HepG2 (cell line): Measurements from ENCODE around the gene HAUS7. TPM values are rescaled to one million over a fixed set of nuclear protein-coding genes. Genes with fewer than 3 reads are reported as not detected.

ENCODE experiments used
- ATAC-seq: fragments of 200-7000 bp; cut with Tn5 transposase; 3 replicates; pipeline ENCODE4 v1.9.1; 2020; ENCODE audit warnings: mild to moderate bottlenecking, moderate library complexity
- BruUV-seq: library from RNA; stranded (reverse); fragments of 400-500 nt; replicated peaks from 2 replicates; lab custom pipeline; 2021; lab: Mats Ljungman, UMichigan
- CTCF ChIA-PET: fragments of 300-600 bp; formaldehyde crosslinking; extraction: SDS; loops from one replicate; lab custom pipeline; 2021; ENCODE audit warnings: low total read pairs, inconsistent platforms, low intra/inter-chr PET ratio; lab: Yijun Ruan, JAX
- POLR2A ChIA-PET: fragments of 350-600 bp; sonication (Branson Sonifier 250); formaldehyde crosslinking; loops from one replicate; lab custom pipeline; 2020; ENCODE audit warnings: antibody characterized with exemption, inconsistent platforms; lab: Yijun Ruan, JAX
- DNase-seq: peaks from one replicate; pipeline ENCODE4 v3.0.0-alpha.2; 2015; ENCODE audit warnings: low spot score
- FAIRE-seq: peaks from 3 replicates; lab custom pipeline; 2011; peaks lifted over from hg19 to GRCh38; lab: Jason Lieb, UNC
- H2AFZ ChIP-seq: one replicate; pipeline ENCODE4 v1.6.1; 2011; ENCODE audit warnings: low read length, inconsistent platforms
- H3K27ac ChIP-seq: fragments of 300-600 bp; 3 replicates; pipeline ENCODE4 v1.8.0; 2011; ENCODE audit warnings: mixed run types, mild to moderate bottlenecking, mixed read lengths, low read length, inconsistent platforms; ENCODE audit not compliant: insufficient read depth; ENCODE audit errors: extremely low read length
- H3K27me3 ChIP-seq, 2 experiments: fragments of 200-600 bp in 1 of 2; 2 replicates in 1 of 2; 3 replicates in 1 of 2; pipeline versions ENCODE4 v1.6.0 to v1.8.0; 2011; ENCODE audit warnings: low read length in 2 of 2, mild to moderate bottlenecking in 2 of 2, moderate library complexity in 2 of 2, inconsistent platforms in 1 of 2; ENCODE audit not compliant: insufficient read depth in 2 of 2, control insufficient read depth in 1 of 2
- H3K36me3 ChIP-seq, 2 experiments: fragments of 200-600 bp in 1 of 2; replicated peaks in 1 of 2; 2 replicates in 1 of 2; 3 replicates in 1 of 2; pipeline versions ENCODE4 v1.5.1 to v1.8.0; 2011; ENCODE audit warnings: low read length in 2 of 2, inconsistent platforms in 1 of 2; ENCODE audit not compliant: insufficient read depth in 2 of 2, control insufficient read depth in 1 of 2
- H3K4me1 ChIP-seq: 2 replicates; pipeline ENCODE4 v1.5.1; 2012; ENCODE audit warnings: low read length, inconsistent platforms; ENCODE audit not compliant: insufficient read depth
- H3K4me2 ChIP-seq: 2 replicates; pipeline ENCODE4 v1.6.0; 2011; ENCODE audit warnings: low read depth, low read length, inconsistent platforms
- H3K4me3 ChIP-seq, 3 experiments: fragments of 200-600 bp in 1 of 3; sonication (generic), shearing (Covaris generic) in 1 of 3; replicated peaks in 1 of 3; 2 replicates each; pipeline ENCODE4 v1.5.1; 2011 to 2016; ENCODE audit warnings: low read length in 3 of 3, inconsistent platforms in 2 of 3, low read depth in 2 of 3, mild to moderate bottlenecking in 2 of 3, control low read depth in 1 of 3, mixed read lengths in 1 of 3; ENCODE audit not compliant: insufficient read depth in 1 of 3
- H3K79me2 ChIP-seq: one replicate; pipeline ENCODE4 v1.6.1; 2011; ENCODE audit warnings: low read length, inconsistent platforms; ENCODE audit not compliant: insufficient read depth
- H3K9ac ChIP-seq: 2 replicates; pipeline ENCODE4 v1.6.0; 2011; ENCODE audit warnings: mild to moderate bottlenecking, low read depth, low read length, inconsistent platforms; ENCODE audit not compliant: insufficient read depth
- H3K9me3 ChIP-seq: 2 replicates; pipeline ENCODE4 v1.5.1; 2012; ENCODE audit warnings: mild to moderate bottlenecking, low read length
- H4K20me1 ChIP-seq: 2 replicates; pipeline ENCODE4 v1.6.0; 2011; ENCODE audit warnings: inconsistent platforms, mild to moderate bottlenecking, low read length, moderate library complexity; ENCODE audit not compliant: insufficient read depth
- ATAD3A ChIP-seq: sonication (generic); formaldehyde crosslinking; IDR thresholded peaks from 2 replicates; pipeline ENCODE4 v1.4.0; 2020; ENCODE audit warnings: missing genetic modification reagents
- CCAR2 ChIP-seq: fragments of 200-400 bp; formaldehyde crosslinking; optimal IDR thresholded peaks from 2 replicates; pipeline ENCODE3; 2018; ENCODE audit warnings: low read depth, mild to moderate bottlenecking, low read length, moderate library complexity
- HNRNPK ChIP-seq: fragments of 200-400 bp; formaldehyde crosslinking; IDR thresholded peaks from 2 replicates; pipeline ENCODE4 v1.6.1; 2018; ENCODE audit warnings: low read length, low read depth, moderate library complexity, mild to moderate bottlenecking; ENCODE audit not compliant: poor library complexity, severe bottlenecking
- KLF11 ChIP-seq: IDR thresholded peaks from 2 replicates; pipeline ENCODE4 v1.6.1; 2016; ENCODE audit warnings: missing compliant biosample characterization
- ZFAT ChIP-seq: sonication (generic); formaldehyde crosslinking; conservative IDR thresholded peaks from 2 replicates; pipeline ENCODE4 v1.8.1; 2023; ENCODE audit warnings: missing genetic modification reagents, inconsistent platforms
- ZNF282 ChIP-seq: fragments of 450-650 bp; IDR thresholded peaks from 2 replicates; pipeline ENCODE4 v1.6.1; 2018; ENCODE audit not compliant: partially characterized antibody
- ZNF780A ChIP-seq: sonication (generic); formaldehyde crosslinking; IDR thresholded peaks from 2 replicates; pipeline ENCODE4 v1.8.0; 2022; ENCODE audit warnings: mild to moderate bottlenecking, missing genetic modification reagents, moderate library complexity
- ZNF790 ChIP-seq: sonication (generic); formaldehyde crosslinking; IDR thresholded peaks from 2 replicates; pipeline ENCODE4 v1.8.0; 2022; ENCODE audit warnings: missing genetic modification reagents, mild to moderate bottlenecking, borderline replicate concordance
- WGBS: methylation state at CpG from one replicate; pipeline ENCODE4 v1.1.6; 2017; ENCODE audit warnings: low lambda C conversion rate; 5-methylcytosine and 5-hydroxymethylcytosine counted together
- in situ Hi-C: cut with HindIII; loops from 2 replicates; pipeline ENCODE4 v1.10.0; 2017; ENCODE audit warnings: low pct_unique_long_range_greater_than_20kb; ENCODE audit not compliant: extremely low pct_ligation_motif_present
- intact Hi-C: fragments of 100-400 bp; cut with micrococcal nuclease; formaldehyde crosslinking; loops from one replicate; pipeline ENCODE4 v1.10.0; 2022; ENCODE audit not compliant: unreplicated experiment
- polyA plus RNA-seq, 8 experiments: library from polyadenylated mRNA; depleted of rRNA in 3 of 8; stranded (reverse) in 7 of 8; unstranded in 1 of 8; fragments of >200 nt; fragmentation: Illumina TruSeq in 4 of 8; extraction: Trizol in 4 of 8; gene quantifications; 2 replicates each; pipeline versions ENCODE4 v1.2.1 to v1.2.3, GENCODE V29; 2011 to 2016; ENCODE audit warnings: low read depth in 4 of 8, missing spikeins in 1 of 8, mixed read lengths in 1 of 8; ENCODE audit not compliant: insufficient read depth in 1 of 8
- total RNA-seq, 5 experiments: library from RNA; depleted of rRNA; stranded (reverse); fragments of >200 nt; fragmentation: Illumina TruSeq; extraction: Trizol; gene quantifications; 2 replicates each; pipeline ENCODE4 v1.2.3, GENCODE V29; 2016; ENCODE audit warnings: low read depth in 1 of 5
- TF ChIP-seq, protein P1 (sequence below): sonication (generic); formaldehyde crosslinking; conservative IDR thresholded peaks from 2 replicates; pipeline ENCODE4 v1.4.0; 2020; ENCODE audit warnings: missing genetic modification reagents
- TF ChIP-seq, protein P2 (sequence below): sonication (generic); formaldehyde crosslinking; IDR thresholded peaks from 2 replicates; pipeline ENCODE4 v1.5.0; 2020; ENCODE audit warnings: mild to moderate bottlenecking, low read depth, missing genetic modification reagents, borderline replicate concordance
- TF ChIP-seq, protein P3 (sequence below): sonication (generic); formaldehyde crosslinking; conservative IDR thresholded peaks from 2 replicates; pipeline ENCODE4 v1.8.1; 2023; ENCODE audit warnings: missing genetic modification reagents

Gene HAUS7
- total and polyA plus RNA-seq, 2 of the 13 experiments (the other 11 are each of a cell fraction or from before 2014, with no cell fraction given), result 10.9 to 42.4 TPM

DNA sequence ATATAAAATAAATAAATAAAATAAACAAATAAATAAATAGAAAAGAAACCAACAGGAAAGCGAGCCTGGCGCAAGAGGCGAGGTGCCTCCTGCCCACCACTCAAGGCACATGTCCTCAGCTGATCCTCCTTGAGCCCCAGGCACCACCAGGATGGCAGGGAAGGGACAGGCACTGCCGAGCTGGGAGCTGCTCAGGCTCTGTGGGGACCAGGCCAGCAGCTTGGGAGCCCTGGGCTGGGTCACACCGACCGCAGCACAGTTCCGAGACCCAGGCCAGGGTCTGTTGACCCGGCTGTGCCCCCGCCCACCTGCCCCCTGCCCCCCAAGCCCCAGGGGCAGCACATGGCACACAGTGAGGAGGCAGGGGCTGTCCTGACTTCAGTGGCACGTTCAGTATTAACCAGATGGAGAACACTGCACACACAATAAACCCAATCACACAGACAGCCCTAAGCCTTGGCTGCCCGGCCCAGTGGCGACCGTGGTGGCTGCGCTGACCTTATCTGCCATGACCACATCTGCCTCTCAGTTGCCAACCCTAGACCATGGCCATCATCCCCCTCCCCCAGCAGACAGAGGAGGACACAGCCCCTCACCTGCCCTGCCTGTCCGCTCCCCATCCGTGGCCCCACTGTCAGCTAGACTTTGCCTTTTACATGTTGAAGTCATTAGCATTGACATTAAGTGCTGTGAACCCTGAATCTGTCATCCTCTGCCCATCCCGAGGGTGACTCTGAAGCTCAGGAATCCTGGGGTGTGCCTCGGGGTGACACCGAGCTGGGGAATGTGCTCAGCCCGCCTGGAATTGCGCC lies 21.6 kb downstream of the HAUS7 start (continued):
- TF ChIP-seq, protein P1, sequence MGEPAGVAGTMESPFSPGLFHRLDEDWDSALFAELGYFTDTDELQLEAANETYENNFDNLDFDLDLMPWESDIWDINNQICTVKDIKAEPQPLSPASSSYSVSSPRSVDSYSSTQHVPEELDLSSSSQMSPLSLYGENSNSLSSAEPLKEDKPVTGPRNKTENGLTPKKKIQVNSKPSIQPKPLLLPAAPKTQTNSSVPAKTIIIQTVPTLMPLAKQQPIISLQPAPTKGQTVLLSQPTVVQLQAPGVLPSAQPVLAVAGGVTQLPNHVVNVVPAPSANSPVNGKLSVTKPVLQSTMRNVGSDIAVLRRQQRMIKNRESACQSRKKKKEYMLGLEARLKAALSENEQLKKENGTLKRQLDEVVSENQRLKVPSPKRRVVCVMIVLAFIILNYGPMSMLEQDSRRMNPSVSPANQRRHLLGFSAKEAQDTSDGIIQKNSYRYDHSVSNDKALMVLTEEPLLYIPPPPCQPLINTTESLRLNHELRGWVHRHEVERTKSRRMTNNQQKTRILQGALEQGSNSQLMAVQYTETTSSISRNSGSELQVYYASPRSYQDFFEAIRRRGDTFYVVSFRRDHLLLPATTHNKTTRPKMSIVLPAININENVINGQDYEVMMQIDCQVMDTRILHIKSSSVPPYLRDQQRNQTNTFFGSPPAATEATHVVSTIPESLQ (CRISPR knock-in tag), result no peak
- no peak for TF ChIP-seq KLF11
- TF ChIP-seq ZFAT (CRISPR knock-in tag), result no peak
- TF ChIP-seq ZNF282, result no peak

DNA sequence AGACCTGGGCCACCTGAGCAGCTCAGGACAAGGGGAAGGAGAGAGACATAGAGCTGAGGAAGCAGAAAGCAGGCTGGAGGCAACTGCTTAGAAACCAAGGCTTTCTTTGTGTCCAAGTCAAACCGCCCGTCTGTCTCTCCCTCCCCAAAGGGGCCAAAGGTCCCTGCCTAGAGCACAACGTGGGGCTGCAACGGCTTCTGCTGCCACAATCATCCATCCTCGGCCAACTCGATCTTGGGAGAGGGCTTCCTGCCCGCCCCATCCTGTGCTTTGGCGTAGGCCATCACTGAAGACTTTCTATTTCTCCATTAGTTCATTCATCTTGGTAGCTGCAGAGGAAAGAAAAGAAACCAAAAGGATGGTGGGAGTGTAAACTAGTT lies 22.8 kb downstream of the HAUS7 start:
- FAIRE-seq, result no peak

More for the DNA sequence above, 22.8 kb downstream of the HAUS7 start:
- H3K27me3 ChIP-seq, result no peaks in the 10 kb centered on the region
- no TSS peak for BruUV-seq
- H3K4me3 ChIP-seq, result no peak overlapping the region
- ATAC-seq (no peak), DNase-seq (no peak)
- H3K27ac ChIP-seq, result no peak overlapping the region
- H3K4me1 ChIP-seq, result no peaks in the 10 kb centered on the region
- no peaks in the 10 kb centered on the region for H3K36me3 ChIP-seq
- intact Hi-C loops, result no loop called here
- H3K79me2 ChIP-seq, result no peaks in the 10 kb centered on the region
- POLR2A ChIA-PET, result no interaction called here
- no peaks in the 10 kb centered on the region for H4K20me1 ChIP-seq
- no peaks in the 10 kb centered on the region for H3K9me3 ChIP-seq
- no peak overlapping the region for H3K9ac ChIP-seq
- no peak overlapping the region for H2AFZ ChIP-seq
- WGBS, result 90% methylated on average over 2 of the region's 8 CpGs
- H3K4me2 ChIP-seq, result no peak overlapping the region
- TF ChIP-seq, protein P2, sequence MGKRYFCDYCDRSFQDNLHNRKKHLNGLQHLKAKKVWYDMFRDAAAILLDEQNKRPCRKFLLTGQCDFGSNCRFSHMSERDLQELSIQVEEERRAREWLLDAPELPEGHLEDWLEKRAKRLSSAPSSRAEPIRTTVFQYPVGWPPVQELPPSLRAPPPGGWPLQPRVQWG (CRISPR knock-in tag), result no peak
- no peak for TF ChIP-seq ZNF790 (CRISPR knock-in tag)
- no peak for TF ChIP-seq CCAR2
- no peak for TF ChIP-seq HNRNPK
- no peak for TF ChIP-seq ZNF780A (CRISPR knock-in tag)
- TF ChIP-seq ATAD3A (CRISPR knock-in tag), result no peak
- TF ChIP-seq, protein P3, sequence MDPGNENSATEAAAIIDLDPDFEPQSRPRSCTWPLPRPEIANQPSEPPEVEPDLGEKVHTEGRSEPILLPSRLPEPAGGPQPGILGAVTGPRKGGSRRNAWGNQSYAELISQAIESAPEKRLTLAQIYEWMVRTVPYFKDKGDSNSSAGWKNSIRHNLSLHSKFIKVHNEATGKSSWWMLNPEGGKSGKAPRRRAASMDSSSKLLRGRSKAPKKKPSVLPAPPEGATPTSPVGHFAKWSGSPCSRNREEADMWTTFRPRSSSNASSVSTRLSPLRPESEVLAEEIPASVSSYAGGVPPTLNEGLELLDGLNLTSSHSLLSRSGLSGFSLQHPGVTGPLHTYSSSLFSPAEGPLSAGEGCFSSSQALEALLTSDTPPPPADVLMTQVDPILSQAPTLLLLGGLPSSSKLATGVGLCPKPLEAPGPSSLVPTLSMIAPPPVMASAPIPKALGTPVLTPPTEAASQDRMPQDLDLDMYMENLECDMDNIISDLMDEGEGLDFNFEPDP (CRISPR knock-in tag), result no peak
- TF ChIP-seq, all 625 proteins: peak for 0
- CTCF ChIA-PET, result no interaction called here
- in situ Hi-C loops, result no loop called here
